ENCODE results near the gene APBB2. TPM values are rescaled to one million over a fixed set of nuclear protein-coding genes. Genes with fewer than 3 reads are reported as not detected.

APBB2 gene
- total and polyA plus RNA-seq, 8 donors, result 4.7 to 55.4 (median 23.1) TPM

GRCh38 chr4:40842725-40843423, 371.5 kb downstream of the APBB2 start:
- 62 to 77% (median 66%) methylated on average over 14 of the region's 14 CpGs for WGBS, 5 donors
- Histone ChIP-seq H3K9me3 (no peaks in the 10 kb centered on the region), H3K27me3 (no peaks in the 10 kb centered on the region), H3K27ac (no peak overlapping the region), H3K4me3 (no peak overlapping the region), H3K36me3 (no peaks in the 10 kb centered on the region), H3K4me1 (peaks cover 0 to 9% (median 0%) of the 10 kb centered on the region in 4 donors)
- intact Hi-C loops (cut with DNase I; ENCODE audit: low total_unique reads), result no loop called here
- TF ChIP-seq POLR2AphosphoS5 (IDR thresholded peaks at IDR 0.05), result no peak
- TF ChIP-seq CTCF (IDR thresholded peaks at IDR 0.05), result no peak
- no peak for TF ChIP-seq POLR2A (IDR thresholded peaks at IDR 0.05)
- TF ChIP-seq EP300 (IDR thresholded peaks at IDR 0.05), result no peak
- no peak for DNase-seq

DNA sequence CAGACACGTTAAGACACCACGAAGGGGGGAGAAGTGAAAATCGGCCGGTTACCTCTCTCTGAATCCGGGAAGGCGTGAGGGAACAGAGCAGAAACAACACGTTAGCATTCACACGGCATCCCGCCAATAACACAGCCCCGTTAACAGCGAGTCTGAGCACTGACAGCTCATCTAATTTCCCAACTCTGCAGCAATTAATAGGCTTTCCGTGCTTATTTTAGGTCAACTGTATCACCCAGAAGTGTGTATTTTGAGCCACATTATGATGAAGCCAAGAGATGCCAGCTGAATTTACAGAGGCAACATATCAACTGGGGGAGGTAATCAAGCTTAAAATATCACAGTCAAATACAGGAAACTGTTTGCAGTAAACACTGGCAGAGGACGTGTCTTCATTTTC, 372.0 kb downstream of the APBB2 start:
- TF ChIP-seq CTCF (IDR thresholded peaks at IDR 0.05), result no peak
- TF ChIP-seq POLR2A (IDR thresholded peaks at IDR 0.05), result no peak
- no peak for TF ChIP-seq POLR2AphosphoS5 (IDR thresholded peaks at IDR 0.05)
- TF ChIP-seq EP300 (IDR thresholded peaks at IDR 0.05), result no peak
- H3K9me3 ChIP-seq, result no peaks in the 10 kb centered on the region
- intact Hi-C loops (cut with DNase I; ENCODE audit: low total_unique reads), result no loop called here
- 72 to 87% (median 83%) methylated on average over 13 of the region's 13 CpGs for WGBS, 5 donors
- no peak overlapping the region for H3K4me3 ChIP-seq
- H3K27me3 ChIP-seq, result no peaks in the 10 kb centered on the region
- peaks cover 0 to 9% (median 0%) of the 10 kb centered on the region in 4 donors for H3K4me1 ChIP-seq
- peak in 1 of 2 donors; percentile 27 for DNase-seq
- no peak overlapping the region for H3K27ac ChIP-seq
- H3K36me3 ChIP-seq, result peaks cover 0 to 4% (median 2%) of the 10 kb centered on the region in 4 donors

GRCh38 chr4:40840985-40841571, 373.3 kb downstream of the APBB2 start:
- peak; percentile 74 to 84 for DNase-seq
- Histone ChIP-seq H3K36me3 (peaks cover 4 to 15% (median 9%) of the 10 kb centered on the region in 4 donors), H3K9me3 (no peaks in the 10 kb centered on the region), H3K27ac (no peak overlapping the region), H3K4me3 (no peak overlapping the region), H3K27me3 (no peaks in the 10 kb centered on the region), H3K4me1 (peaks cover 0 to 9% (median 0%) of the 10 kb centered on the region in 4 donors)
- 85 to 91% (median 87%) methylated on average over 7 of the region's 7 CpGs for WGBS, 5 donors
- intact Hi-C loops (cut with DNase I; ENCODE audit: low total_unique reads), result no loop called here
- peak in 5 of 7 experiments; percentile 22 to 54 (median 34) for TF ChIP-seq CTCF (IDR thresholded peaks at IDR 0.05)
- peak in 1 of 3 donors; percentile 14 for TF ChIP-seq POLR2AphosphoS5 (IDR thresholded peaks at IDR 0.05)
- TF ChIP-seq EP300 (IDR thresholded peaks at IDR 0.05), result no peak

GRCh38 chr4:40840255-40840984, 373.9 kb downstream of the APBB2 start:
- TF ChIP-seq EP300 (IDR thresholded peaks at IDR 0.05) (no peak), POLR2AphosphoS5 (IDR thresholded peaks at IDR 0.05) (no peak), CTCF (IDR thresholded peaks at IDR 0.05) (no peak), POLR2A (IDR thresholded peaks at IDR 0.05) (no peak)
- Histone ChIP-seq H3K4me3 (no peak overlapping the region), H3K36me3 (peaks cover 4 to 17% (median 14%) of the 10 kb centered on the region in 4 donors), H3K4me1 (peaks cover 0 to 9% (median 0%) of the 10 kb centered on the region in 4 donors), H3K27me3 (no peaks in the 10 kb centered on the region), H3K27ac (no peak overlapping the region), H3K9me3 (no peaks in the 10 kb centered on the region)
- WGBS, 5 donors, result 71 to 90% (median 86%) methylated on average over 10 of the region's 10 CpGs
- no peak for DNase-seq
- intact Hi-C loops (cut with DNase I; ENCODE audit: low total_unique reads), result no loop called here
